Renal cortical epithelial cell (primary cell): ENCODE results near the gene SLC28A1. TPM values are rescaled to one million over a fixed set of nuclear protein-coding genes. Genes with fewer than 3 reads are reported as not detected.
A peak's percentile ranks its signal among the peaks of the same experiment; 100 is the strongest.

ENCODE experiments used
- DNase-seq: peaks from one replicate; pipeline ENCODE4 v3.0.0-alpha.2; 2011; ENCODE audit warnings: low read depth
- total RNA-seq: library from RNA; depleted of rRNA; stranded (reverse); fragments of >200 nt; gene quantifications from 2 replicates; pipeline ENCODE4 v1.2.3, GENCODE V29; 2014

SLC28A1 gene
- total RNA-seq, 1 donor from 2014 or later: 0.15 TPM

DNA sequence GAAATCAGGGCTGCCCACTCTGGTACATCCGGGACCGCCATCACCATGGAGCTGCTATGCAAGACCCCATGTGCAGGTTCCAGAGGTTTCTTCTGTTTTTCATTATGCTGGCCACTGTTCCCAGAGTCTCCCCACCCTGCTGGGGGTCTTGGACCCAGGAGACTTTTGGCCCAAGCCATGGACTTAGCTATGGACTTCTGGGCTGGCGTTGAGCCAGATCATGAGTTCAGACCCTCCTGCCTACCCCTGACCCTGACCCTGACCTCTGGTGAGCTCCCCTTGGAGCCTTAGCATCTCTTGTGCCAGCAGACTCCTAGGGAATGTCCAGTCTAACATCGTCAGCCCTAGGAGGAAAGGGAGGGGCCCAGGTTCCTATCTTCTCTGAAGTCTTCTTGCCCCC lies 25.3 kb downstream of the SLC28A1 start:
- no peak for DNase-seq

- DNase-seq: peak; percentile 59
These were observed 26.6 kb downstream of the SLC28A1 start for GRCh38 chr15:84910928-84911623.

DNA sequence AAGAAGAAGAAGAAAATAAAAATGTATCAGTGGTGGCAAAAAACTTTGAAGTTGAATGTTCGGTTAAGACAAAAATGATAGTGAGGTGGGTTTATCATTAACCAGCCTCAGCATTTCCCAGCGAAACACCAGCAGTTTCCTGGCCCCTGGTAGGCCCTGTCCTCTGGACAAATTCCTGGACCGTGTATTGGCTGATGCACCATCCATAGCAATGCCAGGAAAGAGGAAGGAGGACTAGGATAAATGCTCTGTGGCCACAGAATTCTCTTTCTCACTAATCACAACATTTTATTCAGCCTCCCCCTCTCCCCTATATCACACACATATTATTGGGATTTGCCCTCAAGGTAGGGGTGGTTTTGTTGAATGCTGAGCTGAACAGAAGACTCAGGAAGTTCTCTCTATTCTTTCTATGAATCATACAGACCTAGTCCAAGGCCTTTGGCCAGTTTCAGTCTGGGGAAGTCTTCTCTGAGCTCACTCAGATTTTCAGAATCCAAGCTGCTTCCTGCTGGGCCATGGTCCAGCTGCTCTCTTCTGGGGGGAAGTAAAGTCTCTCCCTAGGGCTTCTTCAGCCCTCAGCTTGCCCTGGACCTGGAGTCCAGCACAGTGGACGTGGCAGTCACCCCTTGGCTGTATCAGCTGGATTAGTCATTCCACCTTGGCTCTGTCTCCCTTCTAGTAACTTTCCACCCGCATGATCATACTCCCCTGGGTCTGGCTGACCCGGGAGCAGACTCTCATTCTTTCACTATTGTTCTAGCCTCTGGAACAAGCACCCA lies 27.6 kb downstream of the SLC28A1 start:
- peak; percentile 98 for DNase-seq

- no peak for DNase-seq
These were observed 28.9 kb downstream of the SLC28A1 start for GRCh38 chr15:84913360-84913723.

DNA sequence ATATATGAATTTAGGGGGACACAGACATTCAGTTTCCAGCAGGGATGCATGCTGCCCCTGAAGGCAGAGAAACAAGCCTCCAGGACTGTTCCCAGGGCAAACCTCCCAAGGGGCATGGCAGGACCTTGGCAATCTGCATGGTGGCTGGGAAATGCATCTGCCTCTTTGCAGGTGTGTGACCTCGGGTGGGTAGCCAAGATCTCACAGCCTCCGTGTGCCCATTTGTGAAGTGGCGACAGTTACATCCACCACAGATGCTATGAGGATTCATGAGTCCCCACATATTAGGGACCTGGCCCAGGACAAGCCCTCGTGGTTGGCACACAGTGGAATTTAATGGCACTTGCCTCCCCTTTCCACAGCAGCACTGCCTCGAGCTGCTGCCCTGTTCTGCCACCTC lies 29.9 kb downstream of the SLC28A1 start:
- no peak for DNase-seq

- peak; percentile 88 for DNase-seq
These were observed 30.6 kb downstream of the SLC28A1 start for GRCh38 chr15:84914909-84915605.

DNA sequence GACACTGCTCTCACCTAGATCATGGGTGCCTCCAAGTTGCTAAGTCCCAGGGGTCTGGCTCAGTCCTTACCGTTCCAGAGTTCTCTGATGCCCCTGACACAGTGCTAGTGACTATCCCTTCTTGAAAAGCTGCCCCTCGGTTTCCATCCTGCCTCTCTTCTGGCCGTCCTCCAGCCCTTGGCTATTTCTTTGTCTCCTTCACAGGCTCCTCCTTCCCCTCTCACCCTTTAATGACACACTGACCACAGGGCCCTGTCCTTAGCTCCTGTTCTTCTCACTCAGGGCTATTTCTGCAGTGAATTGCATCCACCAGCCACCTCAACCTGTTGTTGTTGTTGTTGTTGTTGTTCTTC lies 31.1 kb downstream of the SLC28A1 start:
- DNase-seq: no peak

- peak; percentile 63 for DNase-seq
These were observed 33.0 kb downstream of the SLC28A1 start for GRCh38 chr15:84917452-84917851.

- no peak for DNase-seq
These were observed 34.7 kb downstream of the SLC28A1 start for GRCh38 chr15:84919106-84919667.

- DNase-seq: no peak
These were observed 36.7 kb downstream of the SLC28A1 start for GRCh38 chr15:84921121-84921520.

- no peak for DNase-seq
These were observed 38.1 kb downstream of the SLC28A1 start for GRCh38 chr15:84922530-84922929.

- peak; percentile 72 for DNase-seq
These were observed 39.7 kb downstream of the SLC28A1 start for GRCh38 chr15:84924077-84924731.

DNA sequence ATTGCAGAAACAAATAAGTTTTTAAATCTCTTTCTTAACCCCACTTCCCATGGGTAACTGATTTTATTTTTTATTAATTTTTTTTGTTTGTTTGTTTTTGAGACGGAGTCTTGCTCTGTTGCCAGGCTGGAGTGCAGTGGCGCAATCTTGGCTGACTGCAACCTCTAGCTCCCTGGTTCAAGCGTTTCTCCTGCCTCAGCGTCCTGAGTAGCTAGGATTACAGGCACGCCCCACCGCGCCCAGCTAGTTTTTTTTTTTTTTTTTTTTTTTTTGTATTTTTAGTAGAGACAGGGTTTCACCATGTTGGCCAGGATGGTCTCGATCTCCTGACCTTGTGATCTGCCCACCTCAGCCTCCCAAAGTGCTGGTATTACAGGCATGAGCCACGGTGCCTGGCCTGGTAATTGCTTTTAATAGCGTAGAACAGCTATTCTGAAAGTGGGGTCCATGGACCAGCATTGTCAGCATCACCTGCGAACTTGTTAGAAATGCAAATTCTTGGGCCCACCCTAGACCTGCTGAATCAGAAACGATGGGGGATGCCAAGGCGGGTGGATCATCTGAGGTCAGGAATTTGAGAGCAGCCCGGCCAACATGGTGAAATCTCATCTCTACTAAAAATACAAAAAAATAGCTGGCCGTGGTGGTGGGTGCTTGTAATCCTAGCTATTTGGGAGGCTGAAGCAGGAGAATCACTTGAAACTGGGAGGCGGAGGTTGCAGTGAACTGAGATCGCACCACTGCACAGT lies 40.5 kb downstream of the SLC28A1 start:
- peak; percentile 66 for DNase-seq

GRCh38 chr15:84925906-84926305 lies 41.4 kb downstream of the SLC28A1 start:
- DNase-seq: no peak

DNA sequence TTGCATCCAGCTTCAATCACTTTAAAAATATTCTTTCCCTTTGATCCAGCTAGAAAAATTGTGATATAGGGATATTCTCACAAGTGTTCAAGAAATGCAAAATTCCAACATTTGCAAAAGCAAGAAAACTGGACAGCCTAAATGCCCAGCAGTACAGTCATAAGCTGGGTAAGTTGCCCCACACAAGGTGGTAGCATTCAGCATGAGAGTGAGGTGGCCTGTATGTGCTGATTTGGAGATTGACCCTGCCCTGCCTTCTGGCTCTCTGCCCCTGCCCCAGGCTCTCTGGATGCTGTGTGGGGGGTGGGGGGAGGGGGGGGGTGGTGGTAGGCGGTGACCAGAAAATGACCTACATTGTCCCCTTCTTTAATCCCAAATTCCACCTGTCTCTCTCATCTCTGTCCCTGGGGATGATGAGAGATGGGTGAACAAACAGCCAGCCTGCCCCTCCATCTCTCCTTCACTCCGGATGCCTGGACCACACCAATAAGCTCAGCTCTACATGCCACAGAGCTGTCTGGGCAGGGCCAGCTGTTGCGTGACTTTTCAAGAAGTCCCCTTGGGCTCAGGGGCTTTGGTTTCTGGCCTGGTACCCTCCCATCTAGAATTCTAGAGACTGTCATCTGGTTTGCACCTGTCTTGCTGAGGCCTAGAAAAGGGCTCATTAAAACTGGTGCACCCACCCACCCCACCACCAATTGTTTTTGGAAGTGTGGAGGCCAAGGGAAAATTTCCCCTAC lies 42.2 kb downstream of the SLC28A1 start:
- DNase-seq: no peak

- DNase-seq: no peak
These were observed 44.3 kb downstream of the SLC28A1 start for GRCh38 chr15:84928843-84929168.

- DNase-seq: peak; percentile 93
These were observed 45.5 kb downstream of the SLC28A1 start for GRCh38 chr15:84929795-84930603.

DNA sequence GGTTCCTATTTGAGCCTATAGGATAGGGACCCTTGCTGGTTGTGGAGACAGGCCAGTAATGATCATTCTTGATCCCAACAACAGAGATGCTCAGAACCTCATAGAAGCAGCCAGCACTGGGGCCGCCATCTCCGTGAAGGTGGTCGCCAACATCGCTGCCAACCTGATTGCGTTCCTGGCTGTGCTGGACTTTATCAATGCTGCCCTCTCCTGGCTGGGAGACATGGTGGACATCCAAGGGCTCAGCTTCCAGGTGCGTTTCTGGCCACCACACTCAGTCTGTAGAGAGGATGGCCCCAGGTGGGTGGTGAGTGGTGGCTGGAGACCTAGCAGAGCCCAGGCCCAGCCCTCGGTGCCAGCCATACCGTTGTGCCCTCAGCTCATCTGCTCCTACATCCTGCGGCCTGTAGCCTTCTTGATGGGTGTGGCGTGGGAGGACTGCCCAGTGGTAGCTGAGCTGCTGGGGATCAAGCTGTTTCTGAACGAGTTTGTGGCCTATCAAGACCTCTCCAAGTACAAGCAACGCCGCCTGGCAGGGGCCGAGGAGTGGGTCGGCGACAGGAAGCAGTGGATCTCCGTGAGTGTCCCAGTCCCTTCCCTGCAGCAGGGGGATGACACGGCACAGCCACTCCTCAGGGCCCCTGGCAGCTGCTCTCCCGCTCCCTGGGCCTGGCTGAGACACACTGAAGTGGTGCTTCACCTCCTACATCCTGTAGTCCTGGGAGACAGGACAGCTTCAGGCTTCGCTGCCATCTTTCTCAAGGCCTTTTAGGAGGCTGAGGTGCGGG lies 50.7 kb downstream of the SLC28A1 start:
- no peak for DNase-seq

DNA sequence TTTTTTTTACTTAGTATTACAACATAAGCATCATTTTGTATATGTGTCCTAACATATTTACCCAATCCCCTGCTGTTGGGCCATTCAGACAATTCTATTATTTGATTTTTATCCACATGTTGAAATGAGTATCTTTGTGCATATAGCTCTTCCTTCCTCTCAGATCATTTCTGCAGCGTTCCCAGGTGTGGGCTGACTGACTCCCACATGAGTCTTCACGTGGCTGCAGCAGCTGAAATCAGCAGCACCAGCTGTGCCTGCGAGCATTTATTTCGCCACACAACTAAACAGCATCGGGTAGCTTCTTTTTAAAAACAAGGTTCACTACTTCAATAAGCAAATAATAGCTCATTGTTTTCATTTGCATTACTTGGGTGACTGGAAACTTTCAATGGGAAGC lies 52.7 kb downstream of the SLC28A1 start:
- DNase-seq: no peak
